ENCODE measurements around the gene HTATSF1.

- TF ChIP-seq CTCF (IDR thresholded peaks at IDR 0.05) = no peak
- no peak for TF ChIP-seq EZH2 (IDR thresholded peaks at IDR 0.05; ENCODE audit: borderline replicate concordance, insufficient read depth, low read depth, low read length, poor library complexity, severe bottlenecking)
Measured at GRCh38 chrX:136476501-136476900, 20.9 kb upstream of the HTATSF1 start.
